Measurements from ENCODE around the gene PYGL.
A peak's percentile ranks its signal among the peaks of the same experiment; 100 is the strongest.
"Not testable (repeated sequence)": the region's sequence is repeated elsewhere in the genome, so short reads cannot be mapped to it uniquely, and the experiment has no call there.

PYGL gene

GRCh38 chr14:50954811-50955372, 10.6 kb upstream of the PYGL start:
- no peak for DNase-seq (ENCODE audit: low read depth)

- no peak for DNase-seq (ENCODE audit: low read depth)
These were observed 9.2 kb upstream of the PYGL start for GRCh38 chr14:50953502-50953901.

GRCh38 chr14:50951032-50951431, 6.7 kb upstream of the PYGL start:
- DNase-seq (ENCODE audit: low read depth), result no peak

GRCh38 chr14:50948205-50948604, 3.9 kb upstream of the PYGL start:
- DNase-seq (ENCODE audit: low read depth), result no peak

GRCh38 chr14:50947446-50947845, 3.2 kb upstream of the PYGL start:
- no peak for DNase-seq (ENCODE audit: low read depth)

- no peak for DNase-seq (ENCODE audit: low read depth)
These were observed 2.1 kb upstream of the PYGL start for GRCh38 chr14:50946234-50946935.

- peak; percentile 51 for DNase-seq (ENCODE audit: low read depth)
These were observed 547 bp upstream of the PYGL start for GRCh38 chr14:50944647-50945413.

- no peak for DNase-seq (ENCODE audit: low read depth)
These were observed 881 bp downstream of the PYGL start for GRCh38 chr14:50943261-50943942.

- DNase-seq (ENCODE audit: low read depth), result not testable (repeated sequence)
These were observed 2.6 kb downstream of the PYGL start for GRCh38 chr14:50941638-50942037.

GRCh38 chr14:50941151-50941550, 3.1 kb downstream of the PYGL start:
- DNase-seq (ENCODE audit: low read depth), result no peak

GRCh38 chr14:50937800-50938199, 6.5 kb downstream of the PYGL start:
- no peak for DNase-seq (ENCODE audit: low read depth)

GRCh38 chr14:50937325-50937724, 7.0 kb downstream of the PYGL start:
- peak; percentile 27 for DNase-seq (ENCODE audit: low read depth)

- DNase-seq (ENCODE audit: low read depth), result no peak
These were observed 7.4 kb downstream of the PYGL start for GRCh38 chr14:50936882-50937281.

- no peak for DNase-seq (ENCODE audit: low read depth)
These were observed 8.3 kb downstream of the PYGL start for GRCh38 chr14:50936016-50936340.

GRCh38 chr14:50935126-50936015, 8.9 kb downstream of the PYGL start:
- DNase-seq (ENCODE audit: low read depth), result no peak

- DNase-seq (ENCODE audit: low read depth), result no peak
These were observed 11.4 kb downstream of the PYGL start for GRCh38 chr14:50932592-50933495.

- no peak for DNase-seq (ENCODE audit: low read depth)
These were observed 12.1 kb downstream of the PYGL start for GRCh38 chr14:50932156-50932555.

- no peak for DNase-seq (ENCODE audit: low read depth)
These were observed 12.7 kb downstream of the PYGL start for GRCh38 chr14:50931559-50931958.

- DNase-seq (ENCODE audit: low read depth), result no peak
These were observed 14.8 kb downstream of the PYGL start for GRCh38 chr14:50929506-50929905.

GRCh38 chr14:50928002-50928635, 16.2 kb downstream of the PYGL start:
- no peak for DNase-seq (ENCODE audit: low read depth)
